Gastroesophageal sphincter (tissue), 4 donors: ENCODE results near the gene CDH26. TPM values are rescaled to one million over a fixed set of nuclear protein-coding genes. Genes with fewer than 3 reads are reported as not detected.

Experiments
- ATAC-seq: fragments of 150-250 bp; one replicate; pipeline ENCODE4 v1.9.1; 2016; ENCODE audit warnings: mild to moderate bottlenecking, moderate library complexity
- H3K27ac ChIP-seq, 4 donors: fragments of 200-600 bp; sonication (generic) in 3 of 4; 1 replicate in 3 of 4; 2 replicates in 1 of 4; pipeline ENCODE4 v1.5.1; 2016 to 2019
- H3K27me3 ChIP-seq: fragments of 200-600 bp; sonication (generic); one replicate; pipeline ENCODE4 v1.5.1; 2019
- H3K36me3 ChIP-seq, 2 donors: fragments of 200-600 bp; sonication (generic); one replicate each; pipeline ENCODE4 v1.5.1; 2019; ENCODE audit warnings: control low read depth in 1 of 2
- H3K4me1 ChIP-seq, 3 donors: fragments of 200-600 bp; sonication (generic); 1 replicate in 2 of 3; 2 replicates in 1 of 3; pipeline ENCODE4 v1.5.1; 2016 to 2019; ENCODE audit warnings: control low read depth in 2 of 3
- H3K4me3 ChIP-seq, 2 donors: fragments of 200-600 bp; sonication (generic); one replicate each; pipeline ENCODE4 v1.5.1; 2019; ENCODE audit warnings: mild to moderate bottlenecking in 1 of 2, moderate library complexity in 1 of 2
- H3K9me3 ChIP-seq, 3 donors: fragments of 200-600 bp; sonication (generic); one replicate each; pipeline ENCODE4 v1.5.1; 2017 to 2019; ENCODE audit warnings: control low read depth in 2 of 3
- EP300 ChIP-seq: sonication (generic); formaldehyde crosslinking; IDR thresholded peaks from one replicate; pipeline ENCODE4 v1.6.1; 2017; ENCODE audit warnings: antibody characterized with exemption, mild to moderate bottlenecking
- POLR2A ChIP-seq, 2 donors: fragments of 450-650 bp; IDR thresholded peaks; one replicate each; pipeline ENCODE4 v1.6.1; 2017; ENCODE audit warnings: antibody characterized with exemption in 2 of 2, mild to moderate bottlenecking in 2 of 2, moderate library complexity in 1 of 2
- POLR2AphosphoS5 ChIP-seq: sonication (generic); formaldehyde crosslinking; IDR thresholded peaks from one replicate; pipeline ENCODE4 v1.6.1; 2017; ENCODE audit warnings: antibody characterized with exemption
- WGBS, 2 donors: methylation state at CpG; one replicate each; pipeline ENCODE4 v1.1.5; 2018; ENCODE audit warnings: low coverage in 1 of 2; 5-methylcytosine and 5-hydroxymethylcytosine counted together
- total RNA-seq, 4 donors: library from RNA; depleted of rRNA; stranded (reverse); fragments of >200 nt; gene quantifications; one replicate each; pipeline ENCODE4 v1.1.0, GENCODE V29; 2016
- TF ChIP-seq, protein P1 (sequence below), 4 experiments: fragments of 200-600 bp in 2 of 4; fragments of 450-650 bp in 2 of 4; sonication (generic) in 1 of 4; IDR thresholded peaks; one replicate each; pipeline ENCODE4 v1.5.1; 2017 to 2019; ENCODE audit warnings: antibody characterized with exemption in 4 of 4, mild to moderate bottlenecking in 2 of 4, moderate library complexity in 2 of 4

The CDH26 gene
- total RNA-seq, 4 donors from 2014 or later, result 0.39 to 1.1 (median 0.78) TPM

GRCh38 chr20:60050193-60050947 is 92.1 kb downstream of the CDH26 start:
- H3K9me3 ChIP-seq, result no peaks in the 10 kb centered on the region
- no peak overlapping the region for H3K27ac ChIP-seq
- 58 to 80% methylated on average over 3 to 5 of the region's 13 CpGs for WGBS, 2 donors
- H3K27me3 ChIP-seq, result peaks cover 45% of the 10 kb centered on the region
- TF ChIP-seq, protein P1, sequence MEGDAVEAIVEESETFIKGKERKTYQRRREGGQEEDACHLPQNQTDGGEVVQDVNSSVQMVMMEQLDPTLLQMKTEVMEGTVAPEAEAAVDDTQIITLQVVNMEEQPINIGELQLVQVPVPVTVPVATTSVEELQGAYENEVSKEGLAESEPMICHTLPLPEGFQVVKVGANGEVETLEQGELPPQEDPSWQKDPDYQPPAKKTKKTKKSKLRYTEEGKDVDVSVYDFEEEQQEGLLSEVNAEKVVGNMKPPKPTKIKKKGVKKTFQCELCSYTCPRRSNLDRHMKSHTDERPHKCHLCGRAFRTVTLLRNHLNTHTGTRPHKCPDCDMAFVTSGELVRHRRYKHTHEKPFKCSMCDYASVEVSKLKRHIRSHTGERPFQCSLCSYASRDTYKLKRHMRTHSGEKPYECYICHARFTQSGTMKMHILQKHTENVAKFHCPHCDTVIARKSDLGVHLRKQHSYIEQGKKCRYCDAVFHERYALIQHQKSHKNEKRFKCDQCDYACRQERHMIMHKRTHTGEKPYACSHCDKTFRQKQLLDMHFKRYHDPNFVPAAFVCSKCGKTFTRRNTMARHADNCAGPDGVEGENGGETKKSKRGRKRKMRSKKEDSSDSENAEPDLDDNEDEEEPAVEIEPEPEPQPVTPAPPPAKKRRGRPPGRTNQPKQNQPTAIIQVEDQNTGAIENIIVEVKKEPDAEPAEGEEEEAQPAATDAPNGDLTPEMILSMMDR (IDR thresholded peaks at IDR 0.05), result no peak
- no peak for TF ChIP-seq POLR2AphosphoS5
- TF ChIP-seq POLR2A (IDR thresholded peaks at IDR 0.05), result no peak
- TF ChIP-seq EP300, result no peak
- no peaks in the 10 kb centered on the region for H3K36me3 ChIP-seq
- peaks cover 0 to 11% (median 0%) of the 10 kb centered on the region in 3 donors for H3K4me1 ChIP-seq
- no peak for ATAC-seq
- no peak overlapping the region for H3K4me3 ChIP-seq

DNA sequence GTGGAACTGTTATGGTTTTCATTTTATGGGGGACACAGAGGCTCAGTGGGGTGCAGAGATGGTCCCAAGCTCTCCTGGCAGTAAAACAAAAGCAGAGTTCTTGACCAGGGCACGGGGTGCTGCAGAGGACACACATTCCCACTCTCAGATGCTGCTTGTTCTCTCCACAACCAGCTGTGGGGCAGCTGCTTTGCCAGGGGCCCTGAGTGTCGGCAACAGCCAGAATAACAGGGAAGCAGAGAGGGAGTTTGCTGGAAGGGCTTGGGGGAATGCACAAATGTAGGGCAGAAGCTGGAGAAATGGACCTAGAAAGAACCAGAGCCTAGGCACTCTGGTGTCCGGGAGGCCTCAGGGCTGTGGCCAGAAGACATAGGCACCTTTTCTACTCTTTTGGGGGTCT is 93.7 kb downstream of the CDH26 start:
- peaks cover 48% of the 10 kb centered on the region for H3K27me3 ChIP-seq
- H3K4me3 ChIP-seq, result no peak overlapping the region
- H3K9me3 ChIP-seq, result no peaks in the 10 kb centered on the region
- 60% methylated on average over 2 of the region's 3 CpGs; no CpG with 5 or more reads in 1 of the 2 donors for WGBS, 2 donors
- no peak overlapping the region for H3K27ac ChIP-seq
- no peak for TF ChIP-seq EP300
- TF ChIP-seq, protein P1 (IDR thresholded peaks at IDR 0.05), result no peak
- TF ChIP-seq POLR2A (IDR thresholded peaks at IDR 0.05), result no peak
- no peak for TF ChIP-seq POLR2AphosphoS5
- peaks cover 0 to under 1% (median 0%) of the 10 kb centered on the region in 3 donors for H3K4me1 ChIP-seq
- no peak for ATAC-seq
- H3K36me3 ChIP-seq, result no peaks in the 10 kb centered on the region

- no peak overlapping the region for H3K4me3 ChIP-seq
- H3K36me3 ChIP-seq, result no peaks in the 10 kb centered on the region
- WGBS, 2 donors, result 93% methylated on average over 3 of the region's 3 CpGs; no CpG with 5 or more reads in 1 of the 2 donors
- peaks cover 0 to 3% (median 0%) of the 10 kb centered on the region in 3 donors for H3K4me1 ChIP-seq
- no peak overlapping the region for H3K27ac ChIP-seq
- no peak for TF ChIP-seq POLR2A (IDR thresholded peaks at IDR 0.05)
- TF ChIP-seq, protein P1 (IDR thresholded peaks at IDR 0.05), result no peak
- no peak for TF ChIP-seq EP300
- TF ChIP-seq POLR2AphosphoS5, result no peak
- H3K27me3 ChIP-seq, result peaks cover 48% of the 10 kb centered on the region
- ATAC-seq, result no peak
- H3K9me3 ChIP-seq, result no peaks in the 10 kb centered on the region
Observed at GRCh38 chr20:60052322-60052721, 94.1 kb downstream of the CDH26 start.

GRCh38 chr20:60053125-60053817 is 95.0 kb downstream of the CDH26 start:
- H3K27ac ChIP-seq, result no peak overlapping the region

More at GRCh38 chr20:60053125-60053817, 95.0 kb downstream of the CDH26 start:
- Histone ChIP-seq H3K27me3 (peaks cover 53% of the 10 kb centered on the region), H3K9me3 (no peaks in the 10 kb centered on the region), H3K36me3 (no peaks in the 10 kb centered on the region), H3K4me3 (no peak overlapping the region), H3K4me1 (peaks cover 0 to 10% (median 0%) of the 10 kb centered on the region in 3 donors)
- no peak for ATAC-seq
- no peak for TF ChIP-seq POLR2A (IDR thresholded peaks at IDR 0.05)
- no peak for TF ChIP-seq EP300
- TF ChIP-seq, protein P1 (IDR thresholded peaks at IDR 0.05), result no peak
- no peak for TF ChIP-seq POLR2AphosphoS5
- WGBS, 2 donors, result 36 to 44% methylated on average over 7 to 14 of the region's 16 CpGs
